Measurements from ENCODE around the gene KRT16. TPM values are rescaled to one million over a fixed set of nuclear protein-coding genes. Genes with fewer than 3 reads are reported as not detected.

KRT16 gene
- total RNA-seq, 1 donor from 2014 or later, result 31.9 TPM

GRCh38 chr17:41634639-41635038 is 22.1 kb upstream of the KRT16 start:
- Histone ChIP-seq H3K4me1 (peaks cover 3 to 5% of the 10 kb centered on the region in 2 donors), H3K27me3 (no peaks in the 10 kb centered on the region), H3K27ac (no peak overlapping the region), H3K36me3 (no peaks in the 10 kb centered on the region), H3K9me3 (no peaks in the 10 kb centered on the region), H3K4me3 (no peak overlapping the region)
- DNase-seq (ENCODE audit: low spot score in 2 of 2), result no peak
- intact Hi-C loops (cut with DNase I), result no loop called here
- TF ChIP-seq, protein P1, sequence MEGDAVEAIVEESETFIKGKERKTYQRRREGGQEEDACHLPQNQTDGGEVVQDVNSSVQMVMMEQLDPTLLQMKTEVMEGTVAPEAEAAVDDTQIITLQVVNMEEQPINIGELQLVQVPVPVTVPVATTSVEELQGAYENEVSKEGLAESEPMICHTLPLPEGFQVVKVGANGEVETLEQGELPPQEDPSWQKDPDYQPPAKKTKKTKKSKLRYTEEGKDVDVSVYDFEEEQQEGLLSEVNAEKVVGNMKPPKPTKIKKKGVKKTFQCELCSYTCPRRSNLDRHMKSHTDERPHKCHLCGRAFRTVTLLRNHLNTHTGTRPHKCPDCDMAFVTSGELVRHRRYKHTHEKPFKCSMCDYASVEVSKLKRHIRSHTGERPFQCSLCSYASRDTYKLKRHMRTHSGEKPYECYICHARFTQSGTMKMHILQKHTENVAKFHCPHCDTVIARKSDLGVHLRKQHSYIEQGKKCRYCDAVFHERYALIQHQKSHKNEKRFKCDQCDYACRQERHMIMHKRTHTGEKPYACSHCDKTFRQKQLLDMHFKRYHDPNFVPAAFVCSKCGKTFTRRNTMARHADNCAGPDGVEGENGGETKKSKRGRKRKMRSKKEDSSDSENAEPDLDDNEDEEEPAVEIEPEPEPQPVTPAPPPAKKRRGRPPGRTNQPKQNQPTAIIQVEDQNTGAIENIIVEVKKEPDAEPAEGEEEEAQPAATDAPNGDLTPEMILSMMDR (IDR thresholded peaks at IDR 0.05), result no peak

DNA sequence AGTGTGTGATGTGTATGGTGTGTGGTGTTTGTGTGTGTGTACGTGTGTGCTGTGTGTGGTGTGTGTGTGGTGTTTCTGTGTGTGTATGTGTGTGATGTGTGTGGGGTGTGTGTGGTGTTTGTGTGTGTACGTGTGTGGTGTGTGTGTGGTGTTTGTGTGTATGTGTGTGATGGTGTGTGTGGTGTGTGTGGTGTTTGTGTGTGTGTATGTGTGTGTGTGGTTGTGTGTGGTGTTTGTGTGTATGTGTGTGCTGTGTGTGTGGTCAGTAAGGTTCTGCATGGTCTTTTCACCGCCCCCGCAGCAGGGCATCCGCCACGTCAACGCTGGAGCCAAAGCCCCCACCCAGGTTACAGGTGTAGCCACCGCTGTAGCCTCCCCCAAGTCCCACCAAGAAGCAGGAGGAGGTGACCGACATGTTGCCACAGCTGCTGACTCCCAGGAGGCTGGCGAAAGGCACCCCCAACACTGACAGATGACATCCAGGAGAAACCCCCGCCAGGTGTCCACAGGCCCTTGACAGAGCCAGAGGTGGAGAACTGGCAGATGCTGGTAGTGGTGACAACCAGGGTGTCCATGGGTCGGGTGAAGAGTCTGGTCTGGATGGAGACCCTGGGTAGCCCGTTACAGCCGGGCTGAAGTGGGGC is 21.1 kb upstream of the KRT16 start:
- DNase-seq (ENCODE audit: low spot score in 2 of 2), result no peak
- TF ChIP-seq, protein P1 (IDR thresholded peaks at IDR 0.05), result no peak
- H3K9me3 ChIP-seq, result no peaks in the 10 kb centered on the region
- H3K4me3 ChIP-seq, result no peak overlapping the region
- intact Hi-C loops (cut with DNase I), result no loop called here
- no peaks in the 10 kb centered on the region for H3K27me3 ChIP-seq
- peaks cover 3 to 5% of the 10 kb centered on the region in 2 donors for H3K4me1 ChIP-seq
- no peak overlapping the region for H3K27ac ChIP-seq
- H3K36me3 ChIP-seq, result no peaks in the 10 kb centered on the region

GRCh38 chr17:41632482-41633105 is 20.0 kb upstream of the KRT16 start:
- intact Hi-C loops (cut with DNase I), result no loop called here
- H3K27ac ChIP-seq, result no peak overlapping the region
- no peak overlapping the region for H3K4me3 ChIP-seq
- no peaks in the 10 kb centered on the region for H3K27me3 ChIP-seq
- no peak for DNase-seq (ENCODE audit: low spot score in 2 of 2)
- TF ChIP-seq, protein P1 (IDR thresholded peaks at IDR 0.05), result no peak
- peaks cover 3 to 5% of the 10 kb centered on the region in 2 donors for H3K4me1 ChIP-seq
- H3K9me3 ChIP-seq, result no peaks in the 10 kb centered on the region
- H3K36me3 ChIP-seq, result no peaks in the 10 kb centered on the region

- intact Hi-C loops (cut with DNase I), result no loop called here
- TF ChIP-seq, protein P1 (IDR thresholded peaks at IDR 0.05), result no peak
Measured at GRCh38 chr17:41631898-41632285, 19.3 kb upstream of the KRT16 start.

GRCh38 chr17:41631025-41631897 is 18.7 kb upstream of the KRT16 start:
- no peaks in the 10 kb centered on the region for H3K27me3 ChIP-seq
- DNase-seq (ENCODE audit: low spot score in 2 of 2), result no peak
- H3K9me3 ChIP-seq, result no peaks in the 10 kb centered on the region
- TF ChIP-seq, protein P1 (IDR thresholded peaks at IDR 0.05), result no peak
- H3K4me1 ChIP-seq, result peaks cover 3 to 5% of the 10 kb centered on the region in 2 donors
- no peak overlapping the region for H3K27ac ChIP-seq
- no peaks in the 10 kb centered on the region for H3K36me3 ChIP-seq
- intact Hi-C loops (cut with DNase I), result no loop called here
- H3K4me3 ChIP-seq, result no peak overlapping the region

More at GRCh38 chr17:41631898-41632285, 19.3 kb upstream of the KRT16 start:
- Histone ChIP-seq H3K27me3 (no peaks in the 10 kb centered on the region), H3K27ac (no peak overlapping the region), H3K36me3 (no peaks in the 10 kb centered on the region), H3K4me1 (peaks cover 3 to 5% of the 10 kb centered on the region in 2 donors), H3K4me3 (no peak overlapping the region), H3K9me3 (no peaks in the 10 kb centered on the region)
- no peak for DNase-seq (ENCODE audit: low spot score in 2 of 2)
